ENCODE results near the gene ZC3H18. TPM values are rescaled to one million over a fixed set of nuclear protein-coding genes. Genes with fewer than 3 reads are reported as not detected.

Gene ZC3H18
- total and polyA plus RNA-seq, 10 of the 15 experiments (the other 5 are each of a cell fraction or from before 2014, with no cell fraction given): 1.0 to 58.3 (median 22.4) TPM

DNA sequence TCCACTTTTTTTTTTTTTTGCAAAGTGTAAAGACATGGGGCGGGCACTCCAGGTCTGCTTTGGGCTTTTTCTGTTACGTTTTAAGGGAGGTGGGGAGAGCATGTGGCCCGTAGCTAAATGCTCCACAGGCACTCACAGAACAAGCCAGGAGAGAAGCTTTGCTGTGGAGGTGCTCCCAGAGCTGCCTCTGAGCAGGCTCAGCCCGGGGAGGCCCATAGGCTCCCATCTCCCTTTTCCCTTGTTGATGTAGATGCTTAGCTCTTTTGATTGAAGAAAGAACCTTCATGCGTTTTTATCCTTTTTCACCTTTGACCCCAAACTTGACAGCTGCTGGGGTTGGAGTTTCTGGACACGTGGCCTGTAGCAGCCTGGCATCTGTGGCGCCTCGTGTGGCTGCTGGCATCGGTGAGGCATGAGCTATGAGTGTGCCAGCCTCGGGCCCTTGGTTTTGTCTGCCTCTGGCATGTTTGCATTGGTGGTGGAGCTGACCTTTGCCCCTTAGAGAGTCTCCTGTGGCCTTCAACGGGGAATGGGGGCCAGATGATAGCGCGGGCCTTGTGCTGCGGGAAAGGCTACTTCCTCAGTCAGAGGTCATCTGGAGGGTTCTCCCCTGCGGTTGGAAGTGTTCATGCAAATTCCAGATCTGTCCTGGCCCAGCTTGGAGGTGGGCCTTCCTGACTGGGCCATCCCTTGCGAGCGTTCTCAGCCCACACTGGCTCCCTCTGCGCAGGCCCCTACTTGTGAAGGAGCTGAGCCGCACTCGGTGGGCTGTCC lies 48.2 kb downstream of the ZC3H18 start:
- H3K27ac ChIP-seq (ENCODE audit: control insufficient read depth, insufficient read depth): no peak overlapping the region

More for the DNA sequence above, 48.2 kb downstream of the ZC3H18 start:
- intact Hi-C loops (cut with micrococcal nuclease; ENCODE audit: unreplicated experiment) (no loop called here), in situ Hi-C loops (cut with MboI) (no loop called here)
- Histone ChIP-seq H3K27me3 (replicated peaks in 1 of 2; ENCODE audit: control insufficient read depth in 2 of 2, insufficient read depth in 2 of 2, low read length in 1 of 2) (no peaks in the 10 kb centered on the region), H3K9ac (ENCODE audit: control insufficient read depth, insufficient read depth, low read length) (no peak overlapping the region), H3K4me2 (ENCODE audit: control insufficient read depth, insufficient read depth) (no peak overlapping the region), H3K4me3 (no peak overlapping the region), H3K79me2 (ENCODE audit: control insufficient read depth, insufficient read depth, low read length) (no peaks in the 10 kb centered on the region), H4K20me1 (ENCODE audit: control insufficient read depth, insufficient read depth) (no peaks in the 10 kb centered on the region), H3K36me3 (ENCODE audit: control insufficient read depth in 2 of 2, insufficient read depth in 2 of 2, low read length in 1 of 2) (peaks cover 7 to 39% of the 10 kb centered on the region in 2 experiments; a peak in 3 of 4 replicates), H2AFZ (ENCODE audit: control insufficient read depth, low read depth, low read length) (no peak overlapping the region), H3K4me1 (ENCODE audit: control insufficient read depth, insufficient read depth, low read length) (no peaks in the 10 kb centered on the region), H3K9me3 (replicated peaks; ENCODE audit: control insufficient read depth, insufficient read depth, low read length) (no peaks in the 10 kb centered on the region)
- WGBS (ENCODE audit: insufficient coverage, insufficient replicate concordance, low lambda C conversion rate, missing lambda C conversion rate): 90% methylated on average over 20 of the region's 20 CpGs
- BruUV-seq (replicated peaks): no TSS peak
- no peak for DNase-seq (ENCODE audit: low read depth, low spot score)
- ChIA-PET CTCF (interaction anchor here (1.0 kb wide), 1 partner anchor 60 kb away, joined by 3 read pairs; no protein-coding TSS in a partner anchor), RAD21 (ENCODE audit: unreplicated experiment) (no interaction called here), POLR2A (no interaction called here), SMC1A (ENCODE audit: uncharacterized antibody, unreplicated experiment) (no interaction called here)
- ATAC-seq: no peak
- TF ChIP-seq, protein P1, sequence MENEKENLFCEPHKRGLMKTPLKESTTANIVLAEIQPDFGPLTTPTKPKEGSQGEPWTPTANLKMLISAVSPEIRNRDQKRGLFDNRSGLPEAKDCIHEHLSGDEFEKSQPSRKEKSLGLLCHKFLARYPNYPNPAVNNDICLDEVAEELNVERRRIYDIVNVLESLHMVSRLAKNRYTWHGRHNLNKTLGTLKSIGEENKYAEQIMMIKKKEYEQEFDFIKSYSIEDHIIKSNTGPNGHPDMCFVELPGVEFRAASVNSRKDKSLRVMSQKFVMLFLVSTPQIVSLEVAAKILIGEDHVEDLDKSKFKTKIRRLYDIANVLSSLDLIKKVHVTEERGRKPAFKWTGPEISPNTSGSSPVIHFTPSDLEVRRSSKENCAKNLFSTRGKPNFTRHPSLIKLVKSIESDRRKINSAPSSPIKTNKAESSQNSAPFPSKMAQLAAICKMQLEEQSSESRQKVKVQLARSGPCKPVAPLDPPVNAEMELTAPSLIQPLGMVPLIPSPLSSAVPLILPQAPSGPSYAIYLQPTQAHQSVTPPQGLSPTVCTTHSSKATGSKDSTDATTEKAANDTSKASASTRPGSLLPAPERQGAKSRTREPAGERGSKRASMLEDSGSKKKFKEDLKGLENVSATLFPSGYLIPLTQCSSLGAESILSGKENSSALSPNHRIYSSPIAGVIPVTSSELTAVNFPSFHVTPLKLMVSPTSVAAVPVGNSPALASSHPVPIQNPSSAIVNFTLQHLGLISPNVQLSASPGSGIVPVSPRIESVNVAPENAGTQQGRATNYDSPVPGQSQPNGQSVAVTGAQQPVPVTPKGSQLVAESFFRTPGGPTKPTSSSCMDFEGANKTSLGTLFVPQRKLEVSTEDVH (IDR thresholded peaks at IDR 0.05; ENCODE audit: low read depth, partially characterized antibody): no peak
- no peak for TF ChIP-seq CBX3 (IDR thresholded peaks at IDR 0.05; ENCODE audit: borderline replicate concordance, low read depth)
- TF ChIP-seq ZBTB11 (CRISPR knock-in tag; IDR thresholded peaks at IDR 0.05): no peak
- TF ChIP-seq, protein P2, sequence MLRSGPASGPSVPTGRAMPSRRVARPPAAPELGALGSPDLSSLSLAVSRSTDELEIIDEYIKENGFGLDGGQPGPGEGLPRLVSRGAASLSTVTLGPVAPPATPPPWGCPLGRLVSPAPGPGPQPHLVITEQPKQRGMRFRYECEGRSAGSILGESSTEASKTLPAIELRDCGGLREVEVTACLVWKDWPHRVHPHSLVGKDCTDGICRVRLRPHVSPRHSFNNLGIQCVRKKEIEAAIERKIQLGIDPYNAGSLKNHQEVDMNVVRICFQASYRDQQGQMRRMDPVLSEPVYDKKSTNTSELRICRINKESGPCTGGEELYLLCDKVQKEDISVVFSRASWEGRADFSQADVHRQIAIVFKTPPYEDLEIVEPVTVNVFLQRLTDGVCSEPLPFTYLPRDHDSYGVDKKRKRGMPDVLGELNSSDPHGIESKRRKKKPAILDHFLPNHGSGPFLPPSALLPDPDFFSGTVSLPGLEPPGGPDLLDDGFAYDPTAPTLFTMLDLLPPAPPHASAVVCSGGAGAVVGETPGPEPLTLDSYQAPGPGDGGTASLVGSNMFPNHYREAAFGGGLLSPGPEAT (IDR thresholded peaks at IDR 0.05; ENCODE audit: low read depth): no peak
- TF ChIP-seq, protein P3, sequence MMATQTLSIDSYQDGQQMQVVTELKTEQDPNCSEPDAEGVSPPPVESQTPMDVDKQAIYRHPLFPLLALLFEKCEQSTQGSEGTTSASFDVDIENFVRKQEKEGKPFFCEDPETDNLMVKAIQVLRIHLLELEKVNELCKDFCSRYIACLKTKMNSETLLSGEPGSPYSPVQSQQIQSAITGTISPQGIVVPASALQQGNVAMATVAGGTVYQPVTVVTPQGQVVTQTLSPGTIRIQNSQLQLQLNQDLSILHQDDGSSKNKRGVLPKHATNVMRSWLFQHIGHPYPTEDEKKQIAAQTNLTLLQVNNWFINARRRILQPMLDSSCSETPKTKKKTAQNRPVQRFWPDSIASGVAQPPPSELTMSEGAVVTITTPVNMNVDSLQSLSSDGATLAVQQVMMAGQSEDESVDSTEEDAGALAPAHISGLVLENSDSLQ (IDR thresholded peaks at IDR 0.05): no peak
- TF ChIP-seq NFXL1 (IDR thresholded peaks at IDR 0.05; ENCODE audit: borderline replicate concordance): no peak
- no peak for TF ChIP-seq MTA2 (IDR thresholded peaks at IDR 0.05; ENCODE audit: low read depth)
- no peak for TF ChIP-seq POLR2AphosphoS5 (IDR thresholded peaks at IDR 0.05; ENCODE audit: low read length)
- TF ChIP-seq PML (IDR thresholded peaks at IDR 0.05; ENCODE audit: low read length): no peak
- TF ChIP-seq ZNF24 (IDR thresholded peaks at IDR 0.05): no peak
- TF ChIP-seq MXI1 (IDR thresholded peaks at IDR 0.05; ENCODE audit: low read depth, low read length): no peak
- TF ChIP-seq RB1 (IDR thresholded peaks at IDR 0.05; ENCODE audit: borderline replicate concordance): no peak
- TF ChIP-seq SMAD1 (IDR thresholded peaks at IDR 0.05; ENCODE audit: low read depth, partially characterized antibody): no peak
- FAIRE-seq: no peak

All from GM12878 (cell line).